Measurements from ENCODE around the gene PKD1L1.

Gene PKD1L1

GRCh38 chr7:47772492-47772891 is 175.8 kb downstream of the PKD1L1 start:
- no peak overlapping the region for H3K27ac ChIP-seq (ENCODE audit: low read depth, low read length)

GRCh38 chr7:47771990-47772360 is 176.3 kb downstream of the PKD1L1 start:
- Histone ChIP-seq H3K4me3 (ENCODE audit: low read depth, low read length) (no peak overlapping the region), H3K9ac (ENCODE audit: low read length) (no peak overlapping the region), H3K4me1 (ENCODE audit: control insufficient read depth, insufficient read depth, low read length) (0 out of 2 replicates have a peak, but pooled peaks cover 3% of the 10 kb centered on the region), H3K27me3 (ENCODE audit: control insufficient read depth, insufficient read depth, low read length) (no peaks in the 10 kb centered on the region), H3K36me3 (ENCODE audit: control insufficient read depth, insufficient read depth, low read length) (no peaks in the 10 kb centered on the region), H3K9me3 (ENCODE audit: control insufficient read depth, insufficient read depth, low read depth, low read length) (no peaks in the 10 kb centered on the region), H3K27ac (ENCODE audit: low read depth, low read length) (no peak overlapping the region)

More at GRCh38 chr7:47772492-47772891, 175.8 kb downstream of the PKD1L1 start:
- H3K9me3 ChIP-seq (ENCODE audit: control insufficient read depth, insufficient read depth, low read depth, low read length), result no peaks in the 10 kb centered on the region
- no peaks in the 10 kb centered on the region for H3K36me3 ChIP-seq (ENCODE audit: control insufficient read depth, insufficient read depth, low read length)
- 0 out of 2 replicates have a peak, but pooled peaks cover 3% of the 10 kb centered on the region for H3K4me1 ChIP-seq (ENCODE audit: control insufficient read depth, insufficient read depth, low read length)
- H3K9ac ChIP-seq (ENCODE audit: low read length), result no peak overlapping the region
- H3K27me3 ChIP-seq (ENCODE audit: control insufficient read depth, insufficient read depth, low read length), result no peaks in the 10 kb centered on the region
- H3K4me3 ChIP-seq (ENCODE audit: low read depth, low read length), result no peak overlapping the region

- Histone ChIP-seq H3K36me3 (ENCODE audit: control insufficient read depth, insufficient read depth, low read length) (no peaks in the 10 kb centered on the region), H3K27ac (ENCODE audit: low read depth, low read length) (no peak overlapping the region), H3K9ac (ENCODE audit: low read length) (no peak overlapping the region), H3K9me3 (ENCODE audit: control insufficient read depth, insufficient read depth, low read depth, low read length) (no peaks in the 10 kb centered on the region), H3K27me3 (ENCODE audit: control insufficient read depth, insufficient read depth, low read length) (no peaks in the 10 kb centered on the region), H3K4me1 (ENCODE audit: control insufficient read depth, insufficient read depth, low read length) (0 out of 2 replicates have a peak, but pooled peaks cover 3% of the 10 kb centered on the region), H3K4me3 (ENCODE audit: low read depth, low read length) (no peak overlapping the region)
These were observed 176.8 kb downstream of the PKD1L1 start for GRCh38 chr7:47771336-47771989.

- Histone ChIP-seq H3K4me3 (ENCODE audit: low read depth, low read length) (no peak overlapping the region), H3K27me3 (ENCODE audit: control insufficient read depth, insufficient read depth, low read length) (no peaks in the 10 kb centered on the region), H3K9me3 (ENCODE audit: control insufficient read depth, insufficient read depth, low read depth, low read length) (no peaks in the 10 kb centered on the region), H3K27ac (ENCODE audit: low read depth, low read length) (no peak overlapping the region), H3K4me1 (ENCODE audit: control insufficient read depth, insufficient read depth, low read length) (no peaks in the 10 kb centered on the region), H3K9ac (ENCODE audit: low read length) (no peak overlapping the region), H3K36me3 (ENCODE audit: control insufficient read depth, insufficient read depth, low read length) (no peaks in the 10 kb centered on the region)
These were observed 182.1 kb downstream of the PKD1L1 start for GRCh38 chr7:47766126-47766525.

GRCh38 chr7:47765373-47765979 is 182.8 kb downstream of the PKD1L1 start:
- no peaks in the 10 kb centered on the region for H3K4me1 ChIP-seq (ENCODE audit: control insufficient read depth, insufficient read depth, low read length)
- H3K9me3 ChIP-seq (ENCODE audit: control insufficient read depth, insufficient read depth, low read depth, low read length), result no peaks in the 10 kb centered on the region
- no peaks in the 10 kb centered on the region for H3K27me3 ChIP-seq (ENCODE audit: control insufficient read depth, insufficient read depth, low read length)
- H3K36me3 ChIP-seq (ENCODE audit: control insufficient read depth, insufficient read depth, low read length), result no peaks in the 10 kb centered on the region
- H3K9ac ChIP-seq (ENCODE audit: low read length), result no peak overlapping the region
- H3K4me3 ChIP-seq (ENCODE audit: low read depth, low read length), result no peak overlapping the region
- H3K27ac ChIP-seq (ENCODE audit: low read depth, low read length), result no peak overlapping the region

- H3K4me1 ChIP-seq (ENCODE audit: control insufficient read depth, insufficient read depth, low read length), result no peaks in the 10 kb centered on the region
- H3K9me3 ChIP-seq (ENCODE audit: control insufficient read depth, insufficient read depth, low read depth, low read length), result no peaks in the 10 kb centered on the region
- H3K36me3 ChIP-seq (ENCODE audit: control insufficient read depth, insufficient read depth, low read length), result no peaks in the 10 kb centered on the region
- no peak overlapping the region for H3K9ac ChIP-seq (ENCODE audit: low read length)
- H3K4me3 ChIP-seq (ENCODE audit: low read depth, low read length), result no peak overlapping the region
- H3K27ac ChIP-seq (ENCODE audit: low read depth, low read length), result no peak overlapping the region
- H3K27me3 ChIP-seq (ENCODE audit: control insufficient read depth, insufficient read depth, low read length), result no peaks in the 10 kb centered on the region
These were observed 183.5 kb downstream of the PKD1L1 start for GRCh38 chr7:47764746-47765145.

- H3K4me1 ChIP-seq (ENCODE audit: control insufficient read depth, insufficient read depth, low read length), result no peaks in the 10 kb centered on the region; the same call in 1 of the 2 replicates
- H3K9me3 ChIP-seq (ENCODE audit: control insufficient read depth, insufficient read depth, low read depth, low read length), result no peaks in the 10 kb centered on the region
- H3K9ac ChIP-seq (ENCODE audit: low read length), result no peak overlapping the region
- no peak overlapping the region for H3K4me3 ChIP-seq (ENCODE audit: low read depth, low read length)
- no peaks in the 10 kb centered on the region for H3K27me3 ChIP-seq (ENCODE audit: control insufficient read depth, insufficient read depth, low read length)
- H3K36me3 ChIP-seq (ENCODE audit: control insufficient read depth, insufficient read depth, low read length), result no peaks in the 10 kb centered on the region
- no peak overlapping the region for H3K27ac ChIP-seq (ENCODE audit: low read depth, low read length)
These were observed 184.9 kb downstream of the PKD1L1 start for GRCh38 chr7:47763063-47763974.

- no peak overlapping the region for H3K9ac ChIP-seq (ENCODE audit: low read length)
- H3K4me3 ChIP-seq (ENCODE audit: low read depth, low read length), result no peak overlapping the region
- no peaks in the 10 kb centered on the region; the same call in 1 of the 2 replicates for H3K4me1 ChIP-seq (ENCODE audit: control insufficient read depth, insufficient read depth, low read length)
- H3K36me3 ChIP-seq (ENCODE audit: control insufficient read depth, insufficient read depth, low read length), result no peaks in the 10 kb centered on the region
- H3K27ac ChIP-seq (ENCODE audit: low read depth, low read length), result no peak overlapping the region
- H3K9me3 ChIP-seq (ENCODE audit: control insufficient read depth, insufficient read depth, low read depth, low read length), result no peaks in the 10 kb centered on the region
- no peaks in the 10 kb centered on the region for H3K27me3 ChIP-seq (ENCODE audit: control insufficient read depth, insufficient read depth, low read length)
These were observed 185.6 kb downstream of the PKD1L1 start for GRCh38 chr7:47762746-47763062.

GRCh38 chr7:47762207-47762606 is 186.1 kb downstream of the PKD1L1 start:
- H3K27ac ChIP-seq (ENCODE audit: low read depth, low read length), result no peak overlapping the region
- H3K27me3 ChIP-seq (ENCODE audit: control insufficient read depth, insufficient read depth, low read length), result no peaks in the 10 kb centered on the region
- no peaks in the 10 kb centered on the region; the same call in 1 of the 2 replicates for H3K4me1 ChIP-seq (ENCODE audit: control insufficient read depth, insufficient read depth, low read length)
- H3K9ac ChIP-seq (ENCODE audit: low read length), result no peak overlapping the region
- no peaks in the 10 kb centered on the region for H3K9me3 ChIP-seq (ENCODE audit: control insufficient read depth, insufficient read depth, low read depth, low read length)
- no peaks in the 10 kb centered on the region for H3K36me3 ChIP-seq (ENCODE audit: control insufficient read depth, insufficient read depth, low read length)
- no peak overlapping the region for H3K4me3 ChIP-seq (ENCODE audit: low read depth, low read length)

GRCh38 chr7:47759056-47759706 is 189.1 kb downstream of the PKD1L1 start:
- H3K9me3 ChIP-seq (ENCODE audit: control insufficient read depth, insufficient read depth, low read depth, low read length), result no peaks in the 10 kb centered on the region
- no peak overlapping the region for H3K9ac ChIP-seq (ENCODE audit: low read length)

More at GRCh38 chr7:47759056-47759706, 189.1 kb downstream of the PKD1L1 start:
- Histone ChIP-seq H3K27me3 (ENCODE audit: control insufficient read depth, insufficient read depth, low read length) (no peaks in the 10 kb centered on the region), H3K36me3 (ENCODE audit: control insufficient read depth, insufficient read depth, low read length) (no peaks in the 10 kb centered on the region), H3K27ac (ENCODE audit: low read depth, low read length) (no peak overlapping the region), H3K4me3 (ENCODE audit: low read depth, low read length) (no peak overlapping the region), H3K4me1 (ENCODE audit: control insufficient read depth, insufficient read depth, low read length) (no peaks in the 10 kb centered on the region; the same call in 1 of the 2 replicates)

Data from HUES6 (cell line).